GM23248 (cell line): ENCODE data around the gene POLA2.

Experiments used
- EZH2 ChIP-seq: fragments of 200-600 bp; sonication (generic); IDR thresholded peaks from 2 replicates; pipeline ENCODE4 v1.6.1; 2018; ENCODE audit warnings: antibody characterized with exemption, mild to moderate bottlenecking; ENCODE audit not compliant: insufficient read depth, poor library complexity, severe bottlenecking
- EZH2phosphoT487 ChIP-seq: fragments of 200-600 bp; sonication (generic); IDR thresholded peaks from 2 replicates; pipeline ENCODE4 v1.6.1; 2018; ENCODE audit warnings: antibody characterized with exemption, moderate library complexity, mild to moderate bottlenecking, low read depth; ENCODE audit not compliant: insufficient read depth

GRCh38 chr11:65292890-65293289 is 31.1 kb downstream of the POLA2 start:
- TF ChIP-seq EZH2 (no peak), EZH2phosphoT487 (no peak)
